WTC11 (cell line): Measurements from ENCODE around the gene UCHL1. TPM values are rescaled to one million over a fixed set of nuclear protein-coding genes. Genes with fewer than 3 reads are reported as not detected.
A peak's percentile ranks its signal among the peaks of the same experiment; 100 is the strongest.

Experiments
- ATAC-seq: fragments of 200-7000 bp; cut with Tn5 transposase; 2 replicates; pipeline ENCODE4 v1.10.0; 2021; ENCODE audit warnings: mild to moderate bottlenecking, moderate library complexity
- CTCF ChIA-PET: fragments of 300-600 bp; sonication (Branson Sonifier 250); formaldehyde crosslinking; loops from one replicate; lab custom pipeline; 2021; ENCODE audit warnings: antibody characterized with exemption; lab: Charles Lee
- POLR2A ChIA-PET: fragments of 350-600 bp; sonication (Branson Sonifier 250); formaldehyde crosslinking; loops from one replicate; lab custom pipeline; 2021; ENCODE audit warnings: antibody characterized with exemption; lab: Charles Lee
- DNase-seq: peaks from one replicate; pipeline ENCODE4 v3.0.0; 2021; ENCODE audit warnings: low spot score
- H3K27ac Mint-ChIP-seq: 2 replicates; pipeline ENCODE4 v1.8.0; 2021; ENCODE audit warnings: mixed read lengths
- H3K27me3 Mint-ChIP-seq: 2 replicates; pipeline ENCODE4 v1.8.0; 2021; ENCODE audit warnings: low read depth, mild to moderate bottlenecking, moderate library complexity, mixed read lengths
- H3K36me3 Mint-ChIP-seq: 2 replicates; pipeline ENCODE4 v1.8.0; 2021; ENCODE audit warnings: mixed read lengths
- H3K4me1 Mint-ChIP-seq: 2 replicates; pipeline ENCODE4 v1.8.0; 2022; ENCODE audit warnings: mixed read lengths
- H3K4me3 Mint-ChIP-seq: 2 replicates; pipeline ENCODE4 v1.8.0; 2021; ENCODE audit warnings: mild to moderate bottlenecking, moderate library complexity, mixed read lengths
- H3K9me3 Mint-ChIP-seq: 2 replicates; pipeline ENCODE4 v1.8.0; 2021; ENCODE audit warnings: mixed read lengths
- AFF4 ChIP-seq: sonication (generic); formaldehyde crosslinking; IDR thresholded peaks from 2 replicates; pipeline ENCODE4 v1.8.1; 2023; ENCODE audit warnings: mild to moderate bottlenecking, missing genetic modification reagents, borderline replicate concordance
- CREB1 ChIP-seq: sonication (generic); formaldehyde crosslinking; IDR thresholded peaks from 2 replicates; pipeline ENCODE4 v1.8.0; 2023; ENCODE audit warnings: mild to moderate bottlenecking, missing genetic modification reagents
- E2F4 ChIP-seq: sonication (generic); formaldehyde crosslinking; IDR thresholded peaks from 2 replicates; pipeline ENCODE4 v1.8.1; 2022; ENCODE audit warnings: low read depth, mild to moderate bottlenecking, moderate library complexity, missing genetic modification reagents, borderline replicate concordance
- EMX1 ChIP-seq: fragments of 250-450 bp; sonication (Bioruptor Pico); IDR thresholded peaks from 2 replicates; pipeline ENCODE4 v1.8.0; 2021; ENCODE audit warnings: mild to moderate bottlenecking
- FOXP1 ChIP-seq: sonication (generic); formaldehyde crosslinking; IDR thresholded peaks from 2 replicates; pipeline ENCODE4 v1.8.0; 2022; ENCODE audit warnings: missing genetic modification reagents, mild to moderate bottlenecking, moderate library complexity, borderline replicate concordance
- IRF2 ChIP-seq: sonication (generic); formaldehyde crosslinking; IDR thresholded peaks from 2 replicates; pipeline ENCODE4 v1.8.0; 2022; ENCODE audit warnings: low read depth, missing genetic modification reagents, borderline replicate concordance
- MYBL2 ChIP-seq: sonication (generic); formaldehyde crosslinking; IDR thresholded peaks from 2 replicates; pipeline ENCODE4 v1.8.1; 2023; ENCODE audit warnings: mild to moderate bottlenecking, moderate library complexity, missing genetic modification reagents
- NFYB ChIP-seq: sonication (generic); formaldehyde crosslinking; conservative IDR thresholded peaks from 2 replicates; pipeline ENCODE4 v1.8.0; 2022; ENCODE audit warnings: low read depth, missing genetic modification reagents
- RELA ChIP-seq: sonication (generic); formaldehyde crosslinking; IDR thresholded peaks from 2 replicates; pipeline ENCODE4 v1.8.1; 2022; ENCODE audit warnings: missing genetic modification reagents, mild to moderate bottlenecking, borderline replicate concordance
- TCF7 ChIP-seq: sonication (generic); formaldehyde crosslinking; IDR thresholded peaks from 2 replicates; pipeline ENCODE4 v1.8.0; 2022; ENCODE audit warnings: mild to moderate bottlenecking, low read depth, missing genetic modification reagents, moderate library complexity
- ZBTB43 ChIP-seq: sonication (generic); formaldehyde crosslinking; IDR thresholded peaks from 2 replicates; pipeline ENCODE4 v1.8.1; 2023; ENCODE audit warnings: mild to moderate bottlenecking, missing genetic modification reagents
- ZNF317 ChIP-seq: sonication (generic); formaldehyde crosslinking; IDR thresholded peaks from 2 replicates; pipeline ENCODE4 v1.8.1; 2023; ENCODE audit warnings: low read depth, mild to moderate bottlenecking, moderate library complexity, missing genetic modification reagents, borderline replicate concordance
- ZNF396 ChIP-seq: fragments of 250-450 bp; sonication (Bioruptor Pico); IDR thresholded peaks from 2 replicates; pipeline ENCODE4 v1.8.0; 2021; ENCODE audit warnings: mild to moderate bottlenecking, moderate library complexity, borderline replicate concordance
- ZNF532 ChIP-seq: fragments of 250-450 bp; sonication (Bioruptor Pico); IDR thresholded peaks from 2 replicates; pipeline ENCODE4 v1.9.0; 2021; ENCODE audit warnings: mild to moderate bottlenecking, borderline replicate concordance
- total RNA-seq: library from RNA; stranded (reverse); gene quantifications from 3 replicates; pipeline ENCODE4 v1.2.3, GENCODE V29; 2021

UCHL1 gene
- total RNA-seq, 1 experiment from 2014 or later, result 548 TPM

- no peak for DNase-seq
- no peak overlapping the region for H3K27ac Mint-ChIP-seq
- no peaks in the 10 kb centered on the region for H3K9me3 Mint-ChIP-seq
- H3K36me3 Mint-ChIP-seq, result no peaks in the 10 kb centered on the region
- no peak for TF ChIP-seq ZNF396 (CRISPR knock-in tag)
- TF ChIP-seq E2F4, result no peak
- TF ChIP-seq AFF4 (CRISPR knock-in tag), result no peak
- TF ChIP-seq RELA (CRISPR knock-in tag), result no peak
- peak; percentile 76 for TF ChIP-seq NFYB (CRISPR knock-in tag)
- TF ChIP-seq ZNF532 (CRISPR knock-in tag), result no peak
- POLR2A ChIA-PET, result no interaction called here
- no peak overlapping the region for H3K4me3 Mint-ChIP-seq
- ATAC-seq, result 0 out of 2 replicates have a peak, but pooled peaks have one; percentile 13
- peaks cover 13% of the 10 kb centered on the region for H3K27me3 Mint-ChIP-seq
- H3K4me1 Mint-ChIP-seq, result peaks cover 38% of the 10 kb centered on the region
- CTCF ChIA-PET, result interaction anchor here (1.5 to 2.3 kb wide), 2 partner anchors 233 to 301 kb away, joined by 4 to 9 read pairs; no protein-coding TSS in a partner anchor
Observed at GRCh38 chr4:41209187-41209586, 47.5 kb upstream of the UCHL1 start.

GRCh38 chr4:41209901-41210300 lies 46.8 kb upstream of the UCHL1 start:
- H3K9me3 Mint-ChIP-seq, result no peaks in the 10 kb centered on the region
- H3K4me3 Mint-ChIP-seq, result no peak overlapping the region
- peaks cover 13% of the 10 kb centered on the region for H3K27me3 Mint-ChIP-seq
- DNase-seq (no peak), ATAC-seq (no peak)
- H3K4me1 Mint-ChIP-seq, result peaks cover 36% of the 10 kb centered on the region
- ChIA-PET POLR2A (no interaction called here), CTCF (interaction anchor here (2.3 kb wide), 1 partner anchor 234 kb away, joined by 9 read pairs; no protein-coding TSS in a partner anchor)
- H3K27ac Mint-ChIP-seq, result no peak overlapping the region
- no peaks in the 10 kb centered on the region for H3K36me3 Mint-ChIP-seq
- no peak for TF ChIP-seq ZNF317
- TF ChIP-seq ZNF532 (CRISPR knock-in tag), result no peak
- no peak for TF ChIP-seq CREB1 (CRISPR knock-in tag)
- TF ChIP-seq FOXP1 (CRISPR knock-in tag), result no peak
- TF ChIP-seq ZBTB43 (CRISPR knock-in tag), result no peak
- no peak for TF ChIP-seq EMX1 (CRISPR knock-in tag)
- no peak for TF ChIP-seq IRF2
- TF ChIP-seq TCF7, result no peak
- TF ChIP-seq MYBL2 (CRISPR knock-in tag), result no peak
- no peak for TF ChIP-seq AFF4 (CRISPR knock-in tag)
